ENCODE data around the gene TFDP2. TPM values are rescaled to one million over a fixed set of nuclear protein-coding genes. Genes with fewer than 3 reads are reported as not detected.
"Not testable (repeated sequence)": the region's sequence is repeated elsewhere in the genome, so short reads cannot be mapped to it uniquely, and the experiment has no call there.

The TFDP2 gene
- total and polyA plus RNA-seq, 5 donors from 2014 or later = 12.3 to 26.5 (median 13.8) TPM

DNA sequence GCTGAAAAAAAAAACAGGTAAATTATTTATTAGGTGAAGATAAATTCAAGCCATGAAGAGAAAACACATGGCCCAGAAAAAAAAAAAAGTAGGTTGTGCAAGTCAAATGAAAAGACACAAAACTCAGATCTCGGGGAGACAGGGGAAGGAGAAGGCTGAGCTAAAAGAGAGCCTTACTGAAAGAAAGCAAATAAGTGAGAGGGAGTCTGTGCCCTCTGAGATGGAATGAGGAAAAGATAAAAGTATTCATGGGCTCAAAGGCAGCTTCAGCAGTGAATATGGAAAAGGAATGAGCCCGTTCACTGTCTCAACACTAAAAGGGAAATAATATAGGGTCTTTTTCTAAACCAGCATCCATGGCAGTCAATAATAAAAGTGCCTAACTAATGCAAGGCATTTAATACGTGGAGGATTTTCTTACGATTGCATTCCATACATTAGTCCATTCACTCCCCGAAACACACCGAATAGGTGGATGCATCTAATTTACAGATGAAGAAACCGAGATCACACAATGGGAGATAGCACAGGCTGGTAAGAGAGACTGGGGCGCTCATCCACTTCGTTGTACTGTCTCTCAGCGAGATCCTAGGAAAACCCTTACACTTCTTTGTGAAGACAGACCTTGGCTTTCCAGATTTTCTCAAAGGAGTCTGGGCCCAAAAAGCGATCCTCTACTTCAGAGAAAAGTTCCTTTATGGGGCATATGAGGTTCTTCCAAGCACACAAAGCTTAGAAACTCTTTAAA lies 1.1 kb downstream of the TFDP2 start:
- Histone ChIP-seq H3K4me1 (ENCODE audit: control insufficient read depth, insufficient read depth, low read length, poor library complexity, severe bottlenecking) (peaks cover 10% of the 10 kb centered on the region), H3K27me3 (ENCODE audit: control insufficient read depth, insufficient read depth, low read length) (peaks cover 2% of the 10 kb centered on the region), H3K36me3 (ENCODE audit: control insufficient read depth, insufficient read depth, low read length) (no peaks in the 10 kb centered on the region), H3K27ac (ENCODE audit: insufficient read depth, low read length, poor library complexity, severe bottlenecking) (no peak overlapping the region), H3K4me3 (ENCODE audit: low read depth, low read length) (peak overlapping the region; percentile 91), H3K9me3 (ENCODE audit: control insufficient read depth in 2 of 2, low read length in 2 of 2) (no peaks in the 10 kb centered on the region)
- Mint-ChIP-seq H3K27me3 (peaks cover 10% of the 10 kb centered on the region), H3K36me3 (no peaks in the 10 kb centered on the region), H3K27ac (peak overlapping the region; percentile 80 to 90 (median 87)), H3K4me3 (peak overlapping the region; percentile 80 to 93 (median 88)), H3K9me3 (no peaks in the 10 kb centered on the region), H3K4me1 (peaks cover 19 to 31% (median 27%) of the 10 kb centered on the region in 4 donors)
- DNase-seq (no peak), ATAC-seq (ENCODE audit: low read depth in 2 of 2) (no peak)

- Mint-ChIP-seq H3K4me1 (peaks cover 23 to 35% (median 29%) of the 10 kb centered on the region in 4 donors), H3K36me3 (peaks cover 11% of the 10 kb centered on the region)
- not testable (repeated sequence) for H3K27ac ChIP-seq (ENCODE audit: insufficient read depth, low read length, poor library complexity, severe bottlenecking); H3K36me3 ChIP-seq (ENCODE audit: control insufficient read depth, insufficient read depth, low read length); H3K4me3 ChIP-seq (ENCODE audit: low read depth, low read length); H3K9me3 ChIP-seq (ENCODE audit: control insufficient read depth in 2 of 2, low read length in 2 of 2); H3K27me3 Mint-ChIP-seq; H3K27me3 ChIP-seq (ENCODE audit: control insufficient read depth, insufficient read depth, low read length); H3K9me3 Mint-ChIP-seq; ATAC-seq (ENCODE audit: low read depth in 2 of 2); H3K27ac Mint-ChIP-seq; H3K4me3 Mint-ChIP-seq; DNase-seq
- peaks cover 10% of the 10 kb centered on the region for H3K4me1 ChIP-seq (ENCODE audit: control insufficient read depth, insufficient read depth, low read length, poor library complexity, severe bottlenecking)
These were observed 4.8 kb downstream of the TFDP2 start for GRCh38 chr3:142144587-142144986.

- H3K9me3 ChIP-seq (ENCODE audit: control insufficient read depth in 2 of 2, low read length in 2 of 2); H3K9me3 Mint-ChIP-seq; H3K27ac ChIP-seq (ENCODE audit: insufficient read depth, low read length, poor library complexity, severe bottlenecking); H3K27ac Mint-ChIP-seq; H3K4me3 ChIP-seq (ENCODE audit: low read depth, low read length); ATAC-seq (ENCODE audit: low read depth in 2 of 2); H3K36me3 ChIP-seq (ENCODE audit: control insufficient read depth, insufficient read depth, low read length); H3K27me3 Mint-ChIP-seq; H3K4me1 ChIP-seq (ENCODE audit: control insufficient read depth, insufficient read depth, low read length, poor library complexity, severe bottlenecking); H3K4me3 Mint-ChIP-seq; H3K27me3 ChIP-seq (ENCODE audit: control insufficient read depth, insufficient read depth, low read length): not testable (repeated sequence)
- peaks cover 20% of the 10 kb centered on the region for H3K36me3 Mint-ChIP-seq
- H3K4me1 Mint-ChIP-seq = peaks cover 4 to 17% (median 16%) of the 10 kb centered on the region in 4 donors
- peak in 1 of 3 donors; percentile 27 for DNase-seq
These were observed 8.6 kb downstream of the TFDP2 start for GRCh38 chr3:142140608-142141285.

GRCh38 chr3:142137089-142137488 lies 12.3 kb downstream of the TFDP2 start:
- not testable (repeated sequence) for ATAC-seq (ENCODE audit: low read depth in 2 of 2); H3K9me3 ChIP-seq (ENCODE audit: control insufficient read depth in 2 of 2, low read length in 2 of 2); H3K36me3 ChIP-seq (ENCODE audit: control insufficient read depth, insufficient read depth, low read length); H3K27ac ChIP-seq (ENCODE audit: insufficient read depth, low read length, poor library complexity, severe bottlenecking); H3K4me3 Mint-ChIP-seq; H3K27me3 Mint-ChIP-seq; H3K4me1 ChIP-seq (ENCODE audit: control insufficient read depth, insufficient read depth, low read length, poor library complexity, severe bottlenecking); H3K9me3 Mint-ChIP-seq; H3K27ac Mint-ChIP-seq; H3K4me3 ChIP-seq (ENCODE audit: low read depth, low read length); H3K27me3 ChIP-seq (ENCODE audit: control insufficient read depth, insufficient read depth, low read length); DNase-seq
- H3K36me3 Mint-ChIP-seq = peaks cover 14% of the 10 kb centered on the region
- H3K4me1 Mint-ChIP-seq = peaks cover 0 to 14% (median 6%) of the 10 kb centered on the region in 4 donors

- H3K27me3 Mint-ChIP-seq = no peaks in the 10 kb centered on the region
- H3K36me3 Mint-ChIP-seq = peaks cover 10% of the 10 kb centered on the region
- no peak overlapping the region for H3K27ac ChIP-seq (ENCODE audit: insufficient read depth, low read length, poor library complexity, severe bottlenecking)
- H3K4me3 ChIP-seq (ENCODE audit: low read depth, low read length) = no peak overlapping the region
- no peak for ATAC-seq (ENCODE audit: low read depth in 2 of 2)
- no peaks in the 10 kb centered on the region for H3K4me1 ChIP-seq (ENCODE audit: control insufficient read depth, insufficient read depth, low read length, poor library complexity, severe bottlenecking)
- peaks cover 0 to 4% (median 0%) of the 10 kb centered on the region in 7 donors for H3K9me3 Mint-ChIP-seq
- H3K4me1 Mint-ChIP-seq = peaks cover 5 to 14% (median 7%) of the 10 kb centered on the region in 4 donors
- no peak overlapping the region for H3K4me3 Mint-ChIP-seq
- H3K9me3 ChIP-seq (ENCODE audit: control insufficient read depth in 2 of 2, low read length in 2 of 2) = no peaks in the 10 kb centered on the region
- H3K27me3 ChIP-seq (ENCODE audit: control insufficient read depth, insufficient read depth, low read length) = no peaks in the 10 kb centered on the region
- no peaks in the 10 kb centered on the region for H3K36me3 ChIP-seq (ENCODE audit: control insufficient read depth, insufficient read depth, low read length)
- no peak for DNase-seq
- peak overlapping the region in 2 of 3 donors; percentile 21 to 59 for H3K27ac Mint-ChIP-seq
These were observed 14.5 kb downstream of the TFDP2 start for GRCh38 chr3:142134799-142135325.

- no peak overlapping the region for H3K27ac Mint-ChIP-seq
- Histone ChIP-seq H3K27ac (ENCODE audit: insufficient read depth, low read length, poor library complexity, severe bottlenecking) (no peak overlapping the region), H3K4me3 (ENCODE audit: low read depth, low read length) (no peak overlapping the region), H3K27me3 (ENCODE audit: control insufficient read depth, insufficient read depth, low read length) (no peaks in the 10 kb centered on the region), H3K4me1 (ENCODE audit: control insufficient read depth, insufficient read depth, low read length, poor library complexity, severe bottlenecking) (no peaks in the 10 kb centered on the region), H3K36me3 (ENCODE audit: control insufficient read depth, insufficient read depth, low read length) (no peaks in the 10 kb centered on the region), H3K9me3 (ENCODE audit: control insufficient read depth in 2 of 2, low read length in 2 of 2) (no peaks in the 10 kb centered on the region)
- H3K9me3 Mint-ChIP-seq = peaks cover 0 to 1% (median 0%) of the 10 kb centered on the region in 7 donors
- H3K36me3 Mint-ChIP-seq = no peaks in the 10 kb centered on the region
- no peak for DNase-seq
- no peaks in the 10 kb centered on the region for H3K27me3 Mint-ChIP-seq
- H3K4me3 Mint-ChIP-seq = no peak overlapping the region
- peaks cover 3 to 8% (median 5%) of the 10 kb centered on the region in 4 donors for H3K4me1 Mint-ChIP-seq
- ATAC-seq (ENCODE audit: low read depth in 2 of 2) = no peak
These were observed 19.7 kb downstream of the TFDP2 start for GRCh38 chr3:142129516-142130171.

GRCh38 chr3:142127941-142128658 lies 21.2 kb downstream of the TFDP2 start:
- ATAC-seq (ENCODE audit: low read depth in 2 of 2) = no peak
- H3K27ac Mint-ChIP-seq = peak overlapping the region in 1 of 3 donors; percentile 16
- H3K27me3 Mint-ChIP-seq = no peaks in the 10 kb centered on the region
- Histone ChIP-seq H3K4me1 (ENCODE audit: control insufficient read depth, insufficient read depth, low read length, poor library complexity, severe bottlenecking) (no peaks in the 10 kb centered on the region), H3K27me3 (ENCODE audit: control insufficient read depth, insufficient read depth, low read length) (no peaks in the 10 kb centered on the region), H3K36me3 (ENCODE audit: control insufficient read depth, insufficient read depth, low read length) (no peaks in the 10 kb centered on the region), H3K27ac (ENCODE audit: insufficient read depth, low read length, poor library complexity, severe bottlenecking) (no peak overlapping the region), H3K9me3 (ENCODE audit: control insufficient read depth in 2 of 2, low read length in 2 of 2) (no peaks in the 10 kb centered on the region), H3K4me3 (ENCODE audit: low read depth, low read length) (no peak overlapping the region)
- no peaks in the 10 kb centered on the region for H3K36me3 Mint-ChIP-seq
- no peak for DNase-seq
- H3K4me3 Mint-ChIP-seq = no peak overlapping the region
- peaks cover 0 to 1% (median 0%) of the 10 kb centered on the region in 7 donors for H3K9me3 Mint-ChIP-seq
- peaks cover 0 to 8% (median 4%) of the 10 kb centered on the region in 4 donors for H3K4me1 Mint-ChIP-seq

All from CD4-positive, CD25-positive, alpha-beta regulatory T cell (primary cell).